Transverse colon (tissue), 4 donors: ENCODE results near the gene RNLS. TPM values are rescaled to one million over a fixed set of nuclear protein-coding genes. Genes with fewer than 3 reads are reported as not detected.

ENCODE experiments used
- DNase-seq: peaks from one replicate; pipeline ENCODE4 v3.0.0-alpha.2; 2019
- H3K27ac ChIP-seq, 4 donors: fragments of 200-600 bp; sonication (generic); 2 replicates each; pipeline ENCODE4 v1.5.1; 2016 to 2018; ENCODE audit warnings: inconsistent platforms in 4 of 4
- H3K27me3 ChIP-seq: fragments of 200-600 bp; sonication (generic); 2 replicates; pipeline ENCODE4 v1.5.1; 2017; ENCODE audit warnings: inconsistent platforms
- H3K36me3 ChIP-seq, 4 donors: fragments of 200-600 bp; sonication (generic); 2 replicates each; pipeline ENCODE4 v1.5.1; 2017 to 2019; ENCODE audit warnings: inconsistent platforms in 4 of 4
- H3K4me1 ChIP-seq, 4 donors: fragments of 200-600 bp; sonication (generic); 2 replicates each; pipeline ENCODE4 v1.5.1; 2017 to 2020; ENCODE audit warnings: inconsistent platforms in 4 of 4
- H3K4me3 ChIP-seq, 4 donors: fragments of 200-600 bp; sonication (generic); 1 replicate in 1 of 4; 2 replicates in 3 of 4; pipeline versions ENCODE4 v1.5.1 to v1.6.1; 2017 to 2019; ENCODE audit warnings: inconsistent platforms in 4 of 4
- H3K9me3 ChIP-seq, 2 donors: fragments of 200-600 bp; sonication (generic); 2 replicates each; pipeline ENCODE4 v1.5.1; 2017 to 2019; ENCODE audit warnings: inconsistent platforms in 2 of 2
- CTCF ChIP-seq, 5 experiments: fragments of 200-600 bp in 3 of 5; fragments of 450-650 bp in 2 of 5; sonication (generic) in 3 of 5; IDR thresholded peaks; 1 replicate in 2 of 5; 2 replicates in 3 of 5; pipeline ENCODE4 v1.5.1; 2016 to 2017; ENCODE audit warnings: antibody characterized with exemption in 5 of 5, inconsistent platforms in 3 of 5, mild to moderate bottlenecking in 2 of 5, moderate library complexity in 1 of 5
- EP300 ChIP-seq: sonication (generic); formaldehyde crosslinking; IDR thresholded peaks from one replicate; pipeline ENCODE4 v1.6.1; 2017; ENCODE audit warnings: antibody characterized with exemption, low read depth
- POLR2A ChIP-seq: fragments of 450-650 bp; IDR thresholded peaks from one replicate; pipeline ENCODE4 v1.6.1; 2016; ENCODE audit warnings: antibody characterized with exemption, mild to moderate bottlenecking, moderate library complexity
- POLR2AphosphoS5 ChIP-seq, 3 donors: sonication (generic); formaldehyde crosslinking; IDR thresholded peaks; one replicate each; pipeline ENCODE4 v1.6.1; 2016; ENCODE audit warnings: antibody characterized with exemption in 3 of 3
- WGBS, 2 donors: methylation state at CpG; one replicate each; pipeline ENCODE4 v1.1.5; 2018; ENCODE audit warnings: low coverage in 1 of 2; 5-methylcytosine and 5-hydroxymethylcytosine counted together
- in situ Hi-C, 4 donors: fragments of 200-750 bp; cut with MboI; loops; one replicate each; pipeline versions ENCODE4 v1.15.0 to v1.15.1; 2017; ENCODE audit warnings: low sequenced_read_pairs in 3 of 4, low pct_ligation_motif_present in 1 of 4, low pct_unique_long_range_greater_than_20kb in 1 of 4
- intact Hi-C: fragments of 100-400 bp; cut with DNase I; formaldehyde crosslinking; loops from one replicate; pipeline ENCODE4 v1.15.1; 2023; ENCODE audit warnings: low total_unique reads
- total RNA-seq, 4 donors: library from RNA; depleted of rRNA; stranded (reverse); fragments of >200 nt; gene quantifications; one replicate each; pipeline ENCODE4 v1.1.0, GENCODE V29; 2016

The RNLS gene
- total RNA-seq, 4 donors from 2014 or later = 2.4 to 78.2 (median 28.9) TPM

GRCh38 chr10:88418871-88419270 is 164.2 kb downstream of the RNLS start:
- Histone ChIP-seq H3K9me3 (no peaks in the 10 kb centered on the region), H3K27me3 (no peaks in the 10 kb centered on the region), H3K4me1 (peaks cover 0 to 9% (median 2%) of the 10 kb centered on the region in 4 donors), H3K36me3 (no peaks in the 10 kb centered on the region), H3K27ac (no peak overlapping the region), H3K4me3 (no peak overlapping the region)
- in situ Hi-C loops (no loop called here), intact Hi-C loops (no loop called here)
- 88% methylated on average over 1 of the region's 1 CpG; no CpG with 5 or more reads in 1 of the 2 donors for WGBS, 2 donors
- TF ChIP-seq POLR2A = no peak
- no peak for TF ChIP-seq EP300
- TF ChIP-seq CTCF (IDR thresholded peaks at IDR 0.05) = no peak
- TF ChIP-seq POLR2AphosphoS5 (IDR thresholded peaks at IDR 0.05) = no peak
- DNase-seq = no peak

GRCh38 chr10:88417387-88418030 is 165.6 kb downstream of the RNLS start:
- H3K27me3 ChIP-seq = no peaks in the 10 kb centered on the region
- no peak for DNase-seq

GRCh38 chr10:88416801-88417200 is 166.3 kb downstream of the RNLS start:
- peaks cover 0 to 9% (median 2%) of the 10 kb centered on the region in 4 donors for H3K4me1 ChIP-seq
- no peak overlapping the region for H3K4me3 ChIP-seq
- DNase-seq = no peak
- 80 to 95% methylated on average over 1 of the region's 1 CpG for WGBS, 2 donors
- no peak overlapping the region for H3K27ac ChIP-seq
- no peak for TF ChIP-seq EP300
- no peak for TF ChIP-seq POLR2A
- no peak for TF ChIP-seq POLR2AphosphoS5 (IDR thresholded peaks at IDR 0.05)
- TF ChIP-seq CTCF (IDR thresholded peaks at IDR 0.05) = no peak
- intact Hi-C loops (no loop called here), in situ Hi-C loops (no loop called here)
- no peaks in the 10 kb centered on the region for H3K9me3 ChIP-seq
- H3K36me3 ChIP-seq = no peaks in the 10 kb centered on the region
- no peaks in the 10 kb centered on the region for H3K27me3 ChIP-seq

More at GRCh38 chr10:88417387-88418030, 165.6 kb downstream of the RNLS start:
- TF ChIP-seq EP300 (no peak), POLR2A (no peak), CTCF (IDR thresholded peaks at IDR 0.05) (no peak), POLR2AphosphoS5 (IDR thresholded peaks at IDR 0.05) (no peak)
- H3K4me1 ChIP-seq = peaks cover 0 to 9% (median 2%) of the 10 kb centered on the region in 4 donors
- H3K36me3 ChIP-seq = no peaks in the 10 kb centered on the region
- intact Hi-C loops = no loop called here
- 59 to 73% methylated on average over 3 of the region's 3 CpGs for WGBS, 2 donors
- no peak overlapping the region for H3K27ac ChIP-seq
- H3K4me3 ChIP-seq = no peak overlapping the region
- H3K9me3 ChIP-seq = no peaks in the 10 kb centered on the region
- in situ Hi-C loops = no loop called here

DNA sequence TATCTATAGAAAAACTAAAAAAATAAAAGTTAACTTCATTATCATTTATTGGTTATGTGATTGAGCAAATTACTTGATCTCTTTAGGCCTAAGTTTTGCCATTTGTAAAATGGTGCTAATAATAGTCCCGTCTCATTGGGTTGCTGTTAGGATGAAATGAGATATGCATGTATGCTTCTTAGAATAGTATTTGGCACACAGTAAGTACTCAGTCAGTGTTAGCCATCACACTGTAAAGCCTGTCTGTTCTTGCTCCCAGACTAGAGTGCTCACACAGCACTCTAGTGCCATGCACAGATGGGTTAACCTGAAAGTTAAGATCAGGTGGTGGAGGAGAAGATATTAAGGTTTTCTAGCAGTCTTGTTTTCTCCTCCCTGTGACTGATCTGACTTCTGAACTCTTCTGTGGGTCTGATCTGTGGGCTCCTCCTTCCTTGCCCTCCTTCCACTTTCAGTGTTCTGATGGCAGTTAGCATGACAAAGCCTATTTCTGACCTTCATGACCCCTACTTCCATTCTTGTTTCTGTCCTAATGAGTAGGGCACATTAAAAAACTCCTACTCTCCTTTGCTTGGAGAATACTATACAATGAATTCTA is 167.5 kb downstream of the RNLS start:
- in situ Hi-C loops (no loop called here), intact Hi-C loops (no loop called here)
- Histone ChIP-seq H3K27me3 (no peaks in the 10 kb centered on the region), H3K36me3 (no peaks in the 10 kb centered on the region), H3K4me3 (no peak overlapping the region), H3K9me3 (no peaks in the 10 kb centered on the region), H3K4me1 (peaks cover 0 to 4% (median under 1%) of the 10 kb centered on the region in 4 donors), H3K27ac (no peak overlapping the region)
- TF ChIP-seq POLR2A (no peak), CTCF (IDR thresholded peaks at IDR 0.05) (no peak), POLR2AphosphoS5 (IDR thresholded peaks at IDR 0.05) (no peak), EP300 (no peak)
- 89 to 100% methylated on average over 1 of the region's 1 CpG for WGBS, 2 donors
- no peak for DNase-seq
